Measurements from ENCODE around the gene ABTB2.

The ABTB2 gene

DNA sequence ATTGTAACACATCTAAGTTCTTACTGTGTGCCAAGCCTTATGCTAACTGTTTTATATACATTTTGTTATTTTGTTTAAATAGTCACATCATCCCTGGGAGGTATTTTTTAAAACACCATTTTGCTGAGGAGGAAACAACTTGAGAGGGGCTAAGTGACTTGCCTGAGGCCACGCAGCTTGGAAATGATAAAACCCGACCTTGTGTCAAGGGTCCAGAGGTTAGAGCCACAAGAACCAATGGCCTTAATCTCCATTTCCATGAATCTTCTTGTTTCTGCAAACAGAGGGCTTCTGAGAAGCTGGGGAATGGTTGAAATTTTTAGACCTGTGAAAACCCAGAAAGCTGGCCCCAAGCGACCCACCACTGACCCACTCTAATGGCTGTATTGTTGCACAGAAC is 16.7 kb downstream of the ABTB2 start:
- no peak for DNase-seq

DNA sequence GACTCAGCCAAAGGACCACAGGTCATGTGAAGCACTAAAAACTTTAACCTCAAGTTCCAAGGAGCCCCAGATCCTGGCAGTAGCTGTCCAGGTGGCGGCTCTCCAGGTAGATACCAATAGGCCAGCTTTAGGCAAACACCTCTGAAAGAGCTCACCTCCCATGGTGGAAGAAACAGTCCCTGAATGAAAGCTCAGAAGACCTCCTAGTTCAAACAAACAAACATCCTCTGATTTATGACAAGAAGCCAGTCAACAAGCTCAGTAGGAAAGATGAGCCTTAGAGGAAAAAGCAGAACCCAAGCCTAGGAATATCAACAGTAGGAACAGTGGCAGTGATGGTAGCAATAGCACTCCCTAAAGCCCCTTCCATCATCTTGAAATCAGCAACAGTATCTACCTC is 17.2 kb downstream of the ABTB2 start:
- DNase-seq, result no peak

DNA sequence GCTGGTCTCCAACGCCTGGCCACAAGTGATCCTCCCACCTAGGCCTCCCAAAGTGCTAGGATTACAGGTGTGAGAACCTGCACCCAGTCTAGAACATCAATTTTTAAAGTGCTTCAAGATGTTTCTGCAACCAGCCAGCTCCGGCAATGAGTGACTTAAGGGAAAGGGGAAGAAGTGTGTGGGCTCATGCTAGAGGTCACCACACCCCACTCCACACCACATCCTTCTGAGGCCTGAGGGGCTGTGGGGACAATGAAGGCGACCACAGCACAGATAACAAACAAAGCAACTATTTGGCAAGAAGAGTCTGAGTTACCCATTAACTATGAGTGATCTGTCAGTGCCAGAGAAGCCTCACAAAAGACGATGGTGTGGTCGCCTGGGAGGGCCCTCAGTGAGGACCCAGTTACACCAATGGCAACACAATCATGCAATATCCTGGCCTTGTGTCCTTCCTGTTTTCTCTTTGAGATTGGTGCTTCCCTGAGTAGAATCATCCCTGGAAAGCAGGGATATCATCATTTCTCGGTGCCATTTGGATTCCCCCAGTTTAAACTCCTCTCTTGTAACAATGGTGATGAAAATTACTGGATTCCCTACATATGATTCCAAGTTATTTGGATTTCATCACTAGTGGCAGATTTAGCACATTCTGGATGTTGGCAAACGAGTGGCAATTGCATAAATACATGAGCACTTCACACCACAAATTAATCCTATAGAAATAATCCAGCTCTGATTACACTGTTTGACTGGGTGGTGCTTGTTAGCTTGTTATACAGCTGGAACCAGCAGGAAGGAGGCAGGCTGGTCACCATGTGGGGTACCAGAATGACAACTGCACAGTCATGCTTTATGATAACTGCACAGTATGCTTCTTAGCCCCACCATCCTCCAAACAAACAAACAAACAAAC is 18.4 kb downstream of the ABTB2 start:
- no peak for DNase-seq

DNA sequence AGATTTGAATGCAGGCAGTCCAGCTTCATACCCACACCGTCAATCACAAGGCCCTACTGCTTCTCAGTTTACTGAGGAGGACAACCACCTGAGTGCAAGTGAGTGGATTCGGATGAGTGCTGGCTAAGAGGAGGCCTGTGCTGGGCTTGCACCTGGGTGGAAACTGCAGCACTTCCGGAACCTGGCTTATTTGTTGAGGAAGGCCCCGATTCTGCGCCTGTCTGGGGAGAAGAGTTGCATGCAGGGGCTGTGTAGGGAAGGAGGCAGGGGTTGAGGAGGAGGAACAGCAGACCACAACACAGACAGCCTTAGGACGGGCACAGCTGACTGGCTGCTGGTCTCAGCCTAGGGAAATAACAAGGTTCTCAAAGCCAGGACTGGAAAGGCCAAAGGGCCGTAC is 20.8 kb downstream of the ABTB2 start:
- DNase-seq, result no peak

DNA sequence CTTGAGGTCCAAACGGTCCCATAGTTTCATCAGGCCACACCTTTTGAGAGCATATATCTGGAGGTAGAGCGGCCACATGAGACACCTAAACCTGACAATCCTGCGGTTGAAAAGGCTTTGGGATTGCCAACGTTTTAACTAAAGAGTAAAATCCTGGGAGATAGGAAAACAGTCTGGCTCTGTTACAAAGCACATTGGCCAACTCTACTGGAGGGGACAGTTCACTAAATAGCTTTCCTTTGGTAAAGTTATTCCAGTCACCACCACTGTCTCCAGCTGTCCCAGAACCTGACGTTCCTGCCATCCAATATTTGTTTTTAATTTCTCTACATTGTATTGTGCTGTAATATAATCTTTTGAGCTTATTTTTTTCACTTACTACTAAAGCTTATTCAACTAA is 22.0 kb downstream of the ABTB2 start:
- DNase-seq, result no peak

DNA sequence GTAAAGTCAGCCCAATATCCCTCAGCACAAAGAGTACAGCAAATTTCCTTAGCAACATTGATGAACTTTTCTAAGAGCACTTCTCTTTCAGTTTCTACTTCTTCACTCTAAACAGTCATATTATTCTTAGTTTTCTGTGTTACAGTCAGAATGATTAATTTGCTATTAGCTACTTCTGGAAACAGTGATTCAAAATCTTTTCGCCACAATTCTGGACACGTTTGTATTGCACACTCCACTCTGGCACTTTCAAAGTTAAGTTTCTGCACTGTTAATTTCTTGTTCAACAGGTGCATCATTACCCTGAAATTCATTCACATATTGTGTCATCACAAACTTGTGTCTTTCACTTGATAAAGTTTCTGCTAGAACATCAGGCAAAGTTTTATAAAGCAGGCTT is 22.5 kb downstream of the ABTB2 start:
- no peak for DNase-seq

DNA sequence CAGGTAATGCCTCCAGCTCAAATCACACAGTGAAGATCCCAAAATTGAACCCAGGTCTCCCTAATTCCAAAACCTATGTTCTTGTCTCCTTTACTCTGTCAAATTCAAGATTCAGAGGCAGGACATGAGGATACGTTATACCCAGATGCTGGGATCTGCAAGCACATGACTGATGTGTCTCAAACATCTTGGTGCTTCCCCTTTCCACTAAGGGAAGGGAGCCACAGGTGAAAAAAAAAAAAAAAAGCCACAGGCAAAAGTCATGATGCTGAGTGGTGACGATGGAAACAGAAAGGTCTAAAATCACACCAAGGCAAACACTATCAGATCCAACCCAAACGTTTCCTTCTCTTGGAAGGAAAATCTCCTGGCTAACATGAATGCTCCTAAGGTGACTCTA is 24.0 kb downstream of the ABTB2 start:
- DNase-seq, result no peak

DNA sequence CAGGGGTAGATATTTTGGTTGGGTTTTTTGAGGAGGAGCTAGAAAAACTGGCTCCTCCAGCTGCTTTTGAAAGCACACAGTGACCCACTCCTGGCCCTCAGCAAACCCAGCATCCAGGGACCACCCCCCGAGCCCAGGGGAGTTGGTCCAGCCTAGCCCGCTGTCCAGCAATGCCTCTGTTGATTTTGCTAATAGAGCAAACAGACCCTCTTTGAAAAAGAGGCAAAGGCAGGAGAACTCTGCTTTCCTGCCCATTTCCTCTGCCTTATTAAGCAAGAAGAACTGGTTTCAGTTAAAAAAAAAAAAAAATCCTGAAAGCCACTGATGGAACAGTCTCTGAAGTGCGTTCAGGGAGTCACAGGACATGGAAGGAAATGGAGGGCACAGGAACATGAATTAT is 25.3 kb downstream of the ABTB2 start:
- no peak for DNase-seq

DNA sequence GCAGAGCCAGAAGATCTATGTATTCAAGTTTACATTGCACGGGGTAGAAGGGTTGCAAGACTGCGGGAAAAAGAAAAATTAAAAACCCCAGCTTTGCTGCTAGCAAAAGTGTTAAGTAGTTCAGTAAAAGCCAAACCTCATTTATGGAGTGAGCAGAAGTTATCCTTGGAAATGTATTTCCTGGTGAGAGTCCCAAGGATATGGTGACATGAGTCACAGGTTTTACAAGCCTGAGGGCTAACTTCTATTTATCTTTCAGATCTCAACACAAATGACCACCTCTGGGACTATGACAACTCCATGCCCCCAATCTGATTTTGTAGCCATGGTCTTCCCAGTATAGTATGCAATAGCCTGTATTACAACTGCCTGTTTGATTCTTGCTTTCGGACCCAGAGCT is 26.1 kb downstream of the ABTB2 start:
- DNase-seq, result no peak

DNA sequence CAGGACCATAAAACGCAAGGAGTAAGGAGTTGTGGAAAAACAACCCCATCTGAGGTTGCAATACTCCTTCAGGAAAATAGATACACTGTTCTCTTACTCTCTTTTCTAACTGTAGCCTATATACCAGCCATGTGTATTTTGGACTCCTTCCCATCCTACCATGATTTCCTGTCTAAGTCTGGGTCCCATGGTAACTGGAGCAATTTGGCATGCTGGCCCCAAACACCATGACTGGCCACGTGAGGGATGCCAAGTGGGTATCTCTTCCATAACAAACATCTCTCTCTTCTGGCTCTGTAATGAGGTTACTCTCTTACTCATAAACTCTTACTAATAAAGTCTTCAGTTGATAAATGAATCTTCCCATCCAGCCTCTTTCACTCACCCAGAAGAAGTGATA is 26.5 kb downstream of the ABTB2 start:
- DNase-seq, result no peak

DNA sequence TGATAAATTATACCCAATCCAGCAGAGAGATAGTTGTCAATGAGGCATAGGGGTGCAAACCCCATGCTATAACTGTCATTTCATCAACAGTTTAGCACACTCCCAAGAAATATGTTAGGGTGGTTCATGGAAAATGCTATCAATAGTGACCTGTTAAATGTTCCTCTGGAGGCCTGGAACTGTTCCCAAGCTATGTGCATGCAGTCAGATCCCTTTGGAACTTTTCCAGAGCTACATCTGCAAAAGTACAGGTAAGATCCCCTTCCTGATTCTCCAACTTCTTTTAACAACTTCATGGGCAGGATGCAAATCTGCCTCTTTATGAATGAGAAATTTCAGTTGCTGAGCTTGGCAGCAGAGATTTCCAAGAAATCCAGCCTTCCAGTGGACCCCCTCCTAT is 27.2 kb downstream of the ABTB2 start:
- DNase-seq, result no peak

DNA sequence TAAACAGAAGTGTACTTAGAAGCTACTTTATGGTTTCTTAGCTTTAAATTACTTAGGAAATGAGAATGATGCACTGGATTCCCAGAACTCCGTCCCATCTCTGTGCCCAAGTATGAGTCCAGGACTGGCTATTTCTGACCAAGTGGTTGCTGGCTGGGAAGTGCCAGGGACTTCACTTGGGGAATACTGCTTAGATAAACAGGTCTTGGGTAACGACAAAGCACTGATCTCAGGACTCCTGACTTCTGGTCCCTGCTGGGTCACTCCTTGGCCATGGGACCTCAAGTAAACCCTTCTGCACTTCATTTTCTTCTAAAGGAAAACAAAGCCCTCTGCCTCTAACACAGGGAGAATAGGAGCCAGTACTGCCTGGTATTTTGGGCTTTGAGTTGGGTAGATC is 27.9 kb downstream of the ABTB2 start:
- no peak for DNase-seq

DNA sequence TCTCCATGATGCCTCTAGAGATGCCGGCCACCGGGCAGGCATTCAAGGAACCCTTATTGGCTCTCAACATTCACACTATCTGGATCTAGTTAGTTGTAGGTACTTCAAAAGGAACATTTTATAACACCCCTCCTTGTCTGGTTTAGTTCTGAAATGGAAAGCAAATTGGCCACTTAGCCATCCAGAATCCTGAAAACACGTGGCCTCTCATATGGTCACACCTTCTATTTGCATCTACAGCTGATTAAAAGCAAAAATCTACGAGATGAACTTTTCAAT is 29.2 kb downstream of the ABTB2 start:
- no peak for DNase-seq

DNA sequence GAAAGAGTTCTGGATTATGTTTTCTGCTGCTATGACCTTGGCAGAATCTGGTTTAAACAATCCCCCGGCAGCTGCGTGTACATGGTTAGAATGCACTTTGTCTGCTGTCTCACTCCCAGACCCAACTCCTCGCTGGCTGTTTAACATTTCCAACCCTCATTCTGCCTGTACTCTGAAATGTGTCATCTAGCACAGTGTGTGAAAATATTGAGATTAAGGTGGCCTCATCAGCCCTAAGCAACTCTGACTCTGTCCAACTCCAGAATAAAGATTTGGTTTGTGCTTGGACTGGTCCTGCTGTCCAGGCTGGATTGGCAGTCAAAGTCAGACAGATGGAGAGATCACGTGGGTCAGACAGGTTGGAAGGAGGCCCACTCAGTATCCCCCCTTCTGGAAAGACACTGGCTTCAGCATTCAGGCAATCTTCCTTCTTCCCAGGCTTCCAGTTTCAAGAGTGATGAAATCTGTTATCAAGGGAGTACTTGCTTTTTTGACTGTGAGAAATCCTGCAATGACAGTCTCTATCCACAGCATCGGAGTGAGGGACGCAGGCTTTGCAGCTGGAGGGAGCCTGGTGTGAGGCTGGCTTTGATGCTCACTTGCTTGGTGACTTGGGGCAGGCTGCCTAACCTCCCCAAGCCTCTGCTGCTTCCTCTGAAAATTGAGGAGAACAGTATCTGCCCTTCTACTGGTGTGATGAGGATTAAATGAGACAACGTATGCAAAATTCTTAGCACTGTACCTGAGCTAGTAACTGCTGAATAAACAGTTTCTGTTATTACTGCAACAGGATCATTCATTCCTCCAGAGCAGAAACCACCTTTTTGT is 29.8 kb downstream of the ABTB2 start:
- no peak for DNase-seq

DNA sequence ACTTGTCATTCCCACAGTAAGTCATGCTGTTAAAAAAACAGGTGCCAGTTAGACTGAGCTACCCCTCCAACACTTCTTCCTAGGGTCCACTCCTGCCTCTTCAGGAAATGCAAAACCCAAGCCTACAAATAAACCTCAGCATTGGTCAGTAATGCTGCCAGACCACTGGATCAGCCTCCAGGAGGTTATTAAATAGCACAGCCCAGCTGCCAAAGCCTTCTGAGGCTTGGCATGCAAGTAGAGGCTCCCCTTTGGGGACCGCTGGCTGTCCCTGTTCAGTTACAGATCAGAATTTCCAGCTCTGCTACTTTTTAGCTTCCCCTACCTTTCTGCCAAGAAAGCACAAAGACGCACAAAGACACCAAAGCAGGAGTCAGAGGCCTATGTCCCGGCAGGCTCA is 33.3 kb downstream of the ABTB2 start:
- no peak for DNase-seq

DNA sequence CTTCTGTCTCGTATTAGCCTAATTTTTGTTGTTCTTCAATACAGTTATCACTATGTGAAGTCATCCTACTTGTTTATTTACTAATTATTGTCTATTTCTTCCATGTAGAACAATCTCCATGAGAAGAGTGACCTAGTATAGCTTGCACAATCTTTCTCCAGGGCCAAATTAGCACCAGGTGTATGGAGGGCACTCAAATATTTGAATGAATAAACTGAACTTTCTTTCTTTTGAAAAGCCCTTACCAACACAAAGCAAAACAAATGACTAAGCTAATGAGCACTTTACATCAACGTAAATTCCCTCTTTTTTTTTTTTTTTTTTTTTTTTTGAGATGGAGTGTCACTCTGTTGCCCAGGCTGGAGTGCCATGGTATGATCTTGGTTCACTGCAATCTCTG is 34.2 kb downstream of the ABTB2 start:
- DNase-seq, result no peak

DNA sequence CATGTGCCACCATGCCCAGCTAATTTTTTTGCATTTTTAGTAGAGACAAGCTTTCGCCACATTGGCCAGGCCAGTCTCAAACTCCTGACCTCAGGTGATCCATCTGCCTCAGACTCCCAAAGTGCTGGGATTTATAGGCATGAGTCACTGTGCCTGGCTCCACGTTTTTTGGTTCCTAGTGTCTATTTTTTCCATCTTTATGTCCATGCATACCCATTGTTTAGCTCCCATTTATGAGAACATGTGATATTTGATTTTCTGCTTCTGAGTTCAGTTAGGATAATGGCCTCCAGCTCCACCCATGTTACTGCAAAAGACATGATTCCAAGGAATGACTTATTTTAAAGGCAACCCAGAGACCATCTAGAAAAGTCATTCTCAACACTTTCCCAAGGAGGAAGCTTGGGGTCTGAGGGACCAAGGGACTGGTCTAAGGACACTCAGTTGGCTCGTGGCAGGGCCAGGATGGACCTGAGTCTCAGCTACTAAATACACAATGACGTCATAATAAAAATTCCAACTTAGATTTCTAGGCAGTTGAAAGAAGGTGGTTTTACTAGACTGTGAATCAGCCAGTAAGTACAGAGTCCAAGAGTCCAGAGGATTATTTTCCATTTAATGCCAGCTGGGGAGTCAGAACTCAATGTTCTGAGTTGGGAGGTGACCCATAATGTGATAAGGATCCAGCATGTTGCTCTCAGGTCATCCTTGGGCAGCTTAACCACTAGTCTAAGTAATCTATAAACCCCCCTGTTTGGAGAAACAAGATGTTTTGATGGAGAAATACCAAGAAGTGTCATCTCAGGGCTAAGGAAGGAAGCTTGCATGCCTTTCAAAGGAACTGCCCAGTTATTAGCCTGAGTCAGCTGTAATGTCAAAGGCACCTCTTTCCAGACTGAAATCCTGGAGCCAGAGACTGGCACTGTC is 39.4 kb downstream of the ABTB2 start:
- no peak for DNase-seq

DNA sequence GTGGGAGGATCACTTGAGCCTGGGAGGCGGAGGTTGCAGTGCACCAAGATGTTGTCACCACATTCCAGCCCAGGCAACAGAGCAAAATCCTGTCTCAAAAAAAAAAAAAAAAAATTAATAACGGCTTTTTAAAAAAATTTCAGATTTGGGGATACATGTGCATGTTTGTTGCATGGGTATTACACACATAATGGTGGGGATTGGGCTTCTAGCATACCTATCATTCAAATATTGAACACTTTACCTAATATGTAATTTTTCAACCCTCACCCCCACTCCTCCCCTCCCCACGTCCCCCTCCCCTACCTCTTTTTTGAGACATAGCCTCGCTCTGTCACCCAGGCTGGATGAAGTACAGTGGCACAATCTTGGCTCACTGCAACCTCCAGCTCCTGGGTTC is 40.1 kb downstream of the ABTB2 start:
- DNase-seq, result no peak

DNA sequence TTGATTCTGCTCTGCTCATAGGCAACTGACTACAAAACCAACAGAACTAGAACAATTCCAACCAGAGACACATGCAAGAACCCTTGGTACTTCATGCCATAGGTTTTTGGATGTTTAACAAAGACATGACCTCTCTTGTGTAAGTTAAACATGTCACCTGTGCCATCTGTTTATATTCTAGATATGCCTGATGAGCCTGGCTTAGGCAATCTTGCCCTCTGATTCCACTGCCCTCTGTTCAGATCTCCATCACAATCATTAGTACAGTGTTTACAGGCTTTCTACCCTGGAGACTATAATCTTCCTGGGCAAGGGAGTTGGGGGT is 40.8 kb downstream of the ABTB2 start:
- no peak for DNase-seq

DNA sequence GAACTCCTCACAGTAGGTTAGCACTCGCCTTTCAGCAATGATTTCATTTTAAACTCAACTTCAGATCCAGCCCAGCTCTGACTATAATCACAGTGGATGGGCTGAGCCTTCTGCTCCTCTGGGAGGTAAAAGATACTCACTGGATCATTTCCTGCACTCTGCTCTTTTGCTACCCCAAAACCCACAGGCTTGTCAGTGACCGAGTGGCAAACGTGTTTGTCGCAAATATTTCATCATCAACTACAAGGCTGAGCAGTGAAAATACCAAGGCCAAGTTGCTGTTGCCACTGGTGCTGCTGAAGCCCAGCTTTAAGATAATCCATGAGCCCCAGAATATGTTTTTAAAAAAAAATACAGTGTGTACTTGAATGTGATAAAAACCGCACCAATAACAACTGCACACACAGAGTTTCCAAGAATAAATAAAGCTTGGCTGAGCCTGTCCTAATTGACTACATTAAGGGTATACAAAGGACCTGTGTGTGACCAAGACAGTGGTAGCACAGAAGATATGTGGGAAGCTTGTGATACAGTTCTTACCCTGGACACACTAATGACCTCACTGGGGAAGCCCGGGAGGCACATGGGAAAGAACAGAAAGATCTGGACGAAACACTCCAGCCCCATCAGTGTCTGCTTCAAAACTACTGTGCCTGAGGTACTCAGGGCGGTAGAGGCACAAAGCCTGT is 41.3 kb downstream of the ABTB2 start:
- no peak for DNase-seq

DNA sequence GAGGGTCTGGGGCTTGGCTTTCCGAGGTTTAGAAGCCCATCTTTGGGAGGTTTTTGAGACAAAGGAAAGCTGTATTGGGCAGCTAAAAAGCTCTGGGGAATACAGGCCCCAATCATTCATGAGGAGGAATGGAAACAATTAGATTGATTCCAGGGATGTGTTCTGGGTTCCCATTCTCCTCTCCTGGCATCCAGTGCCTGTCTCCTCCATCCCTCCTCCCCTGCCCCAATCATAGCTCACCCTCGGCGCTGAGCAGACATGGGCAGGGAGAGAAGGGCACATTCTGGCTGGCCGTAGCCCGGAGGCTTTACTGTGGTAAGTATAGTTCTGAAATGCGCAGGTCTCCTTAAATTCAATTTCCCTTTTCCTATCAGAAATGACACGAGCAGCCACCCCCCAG is 42.4 kb downstream of the ABTB2 start:
- no peak for DNase-seq

DNA sequence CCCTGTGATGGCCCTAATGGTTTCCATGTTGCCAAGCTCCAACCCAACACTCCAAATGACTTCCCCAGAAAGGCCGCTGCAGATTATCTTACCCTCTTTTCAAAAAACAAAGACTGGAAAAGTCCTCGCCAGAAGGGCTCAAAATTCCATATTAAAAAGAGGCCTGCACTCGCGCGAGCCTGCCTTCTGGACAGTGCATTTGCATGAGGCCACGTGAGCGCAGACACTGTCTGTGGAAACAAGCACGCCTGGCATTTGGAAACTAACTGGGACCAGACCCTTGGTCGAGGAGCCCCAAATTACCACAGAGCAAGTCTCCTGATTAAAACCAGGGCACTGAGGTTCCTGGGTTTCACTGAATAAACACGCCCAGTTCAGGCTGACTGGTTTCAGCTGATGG is 42.9 kb downstream of the ABTB2 start:
- no peak for DNase-seq

DNA sequence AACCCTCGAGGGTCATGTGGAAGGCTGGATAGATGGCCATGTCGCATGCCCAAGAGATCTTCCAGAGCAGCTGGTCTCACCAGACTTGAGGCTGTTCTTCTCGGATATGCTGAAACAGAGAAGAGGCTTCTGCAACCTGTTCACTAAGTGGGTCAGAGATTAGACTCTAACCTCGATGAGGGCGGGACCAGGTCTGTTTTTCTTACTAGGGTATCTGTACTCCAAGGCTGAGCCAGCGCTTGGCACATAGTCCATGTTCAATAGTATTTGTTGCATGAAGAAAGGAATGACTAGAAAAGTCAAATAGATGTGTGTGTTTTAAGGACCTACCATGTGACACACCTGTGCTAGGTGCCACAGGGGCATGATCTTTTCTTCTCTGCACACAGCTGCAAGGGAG is 43.6 kb downstream of the ABTB2 start:
- DNase-seq, result no peak
